Caco-2 (cell line): Measurements from ENCODE around the gene COX4I2. TPM values are rescaled to one million over a fixed set of nuclear protein-coding genes. Genes with fewer than 3 reads are reported as not detected.
"Not testable (repeated sequence)": the region's sequence is repeated elsewhere in the genome, so short reads cannot be mapped to it uniquely, and the experiment has no call there.

Experiments used
- BruUV-seq: library from RNA; stranded (reverse); fragments of 400-500 nt; replicated peaks from 2 replicates; lab custom pipeline; 2021; lab: Mats Ljungman, UMichigan
- CTCF ChIA-PET: fragments of 300-600 bp; sonication (Branson Sonifier 250); formaldehyde crosslinking; loops from one replicate; lab custom pipeline; 2022; ENCODE audit warnings: antibody characterized with exemption; lab: Charles Lee
- POLR2A ChIA-PET: fragments of 300-600 bp; sonication (Branson Sonifier 250); formaldehyde crosslinking; loops from one replicate; lab custom pipeline; 2022; ENCODE audit warnings: antibody characterized with exemption; lab: Charles Lee
- DNase-seq, 2 experiments: peaks; one replicate each; pipeline versions ENCODE4 v3.0.0 to v3.0.0-alpha.2; 2020 to 2022
- H3K27me3 ChIP-seq: replicated peaks from 2 replicates; pipeline ENCODE4 v1.6.0; 2011; ENCODE audit warnings: low read length; ENCODE audit not compliant: control insufficient read depth, insufficient read depth
- H3K36me3 ChIP-seq: 2 replicates; pipeline ENCODE4 v1.5.1; 2011; ENCODE audit warnings: low read length; ENCODE audit not compliant: control insufficient read depth, insufficient read depth
- H3K4me1 ChIP-seq: fragments of 250-450 bp; sonication (Bioruptor Pico); 2 replicates; pipeline ENCODE4 v1.5.1; 2020; ENCODE audit warnings: mild to moderate bottlenecking
- H3K4me3 ChIP-seq: 2 replicates; pipeline ENCODE4 v1.5.1; 2011; ENCODE audit warnings: low read depth, mild to moderate bottlenecking, control low read depth, low read length
- H3K9me3 ChIP-seq: fragments of 250-450 bp; sonication (Bioruptor Pico); 2 replicates; pipeline ENCODE4 v1.5.1; 2020; ENCODE audit warnings: mild to moderate bottlenecking, moderate library complexity
- H3K27ac Mint-ChIP-seq: one replicate; pipeline ENCODE4 v1.8.0; 2022; ENCODE audit warnings: mixed read lengths; ENCODE audit not compliant: unreplicated experiment
- H3K27me3 Mint-ChIP-seq: one replicate; pipeline ENCODE4 v1.8.0; 2022; ENCODE audit warnings: mixed read lengths; ENCODE audit not compliant: insufficient read depth, unreplicated experiment
- H3K36me3 Mint-ChIP-seq: one replicate; pipeline ENCODE4 v1.8.0; 2022; ENCODE audit warnings: mild to moderate bottlenecking, mixed read lengths; ENCODE audit not compliant: insufficient read depth, unreplicated experiment
- H3K4me1 Mint-ChIP-seq: one replicate; pipeline ENCODE4 v1.8.0; 2022; ENCODE audit warnings: low read depth, mixed read lengths; ENCODE audit not compliant: unreplicated experiment
- H3K4me3 Mint-ChIP-seq: one replicate; pipeline ENCODE4 v1.8.0; 2022; ENCODE audit warnings: mild to moderate bottlenecking, moderate library complexity, mixed read lengths; ENCODE audit not compliant: unreplicated experiment
- H3K9me3 Mint-ChIP-seq: one replicate; pipeline ENCODE4 v1.8.0; 2022; ENCODE audit warnings: mixed read lengths; ENCODE audit not compliant: unreplicated experiment
- intact Hi-C: fragments of 100-400 bp; cut with micrococcal nuclease; formaldehyde crosslinking; loops from one replicate; pipeline ENCODE4 v1.10.0; 2022; ENCODE audit not compliant: unreplicated experiment
- total RNA-seq: library from RNA; stranded (reverse); gene quantifications from 2 replicates; pipeline ENCODE4 v1.2.3, GENCODE V29; 2022
- TF ChIP-seq, protein P1 (sequence below), 2 experiments: fragments of 200-600 bp in 1 of 2; IDR thresholded peaks; 1 replicate in 1 of 2; 2 replicates in 1 of 2; pipeline versions ENCODE4 v1.5.1 to v1.8.0; 2011 to 2022; ENCODE audit warnings: antibody characterized with exemption in 1 of 2, control low read depth in 1 of 2, inconsistent platforms in 1 of 2, low read depth in 1 of 2, low read length in 1 of 2, mild to moderate bottlenecking in 1 of 2, moderate library complexity in 1 of 2; ENCODE audit not compliant: insufficient read depth in 1 of 2, severe bottlenecking in 1 of 2, unreplicated experiment in 1 of 2

The COX4I2 gene
- total RNA-seq, 1 experiment from 2014 or later: not detected

DNA sequence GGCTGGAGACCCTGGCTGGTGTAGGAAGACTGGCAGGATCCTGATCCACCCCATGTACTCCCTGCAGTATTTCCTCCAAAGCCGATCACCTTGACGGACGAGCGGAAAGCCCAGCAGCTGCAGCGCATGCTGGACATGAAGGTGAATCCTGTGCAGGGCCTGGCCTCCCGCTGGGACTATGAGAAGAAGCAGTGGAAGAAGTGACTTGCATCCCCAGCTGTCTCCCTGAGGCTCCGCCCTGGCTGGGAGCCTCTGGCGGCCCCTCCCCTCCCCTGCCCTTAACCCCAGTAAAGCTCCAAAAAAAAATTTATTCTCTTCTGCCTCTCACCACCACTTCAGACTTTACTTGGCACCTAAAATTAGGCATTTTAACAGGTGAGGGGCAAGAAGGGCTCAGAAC is 7.0 kb downstream of the COX4I2 start:
- TF ChIP-seq, protein P1, sequence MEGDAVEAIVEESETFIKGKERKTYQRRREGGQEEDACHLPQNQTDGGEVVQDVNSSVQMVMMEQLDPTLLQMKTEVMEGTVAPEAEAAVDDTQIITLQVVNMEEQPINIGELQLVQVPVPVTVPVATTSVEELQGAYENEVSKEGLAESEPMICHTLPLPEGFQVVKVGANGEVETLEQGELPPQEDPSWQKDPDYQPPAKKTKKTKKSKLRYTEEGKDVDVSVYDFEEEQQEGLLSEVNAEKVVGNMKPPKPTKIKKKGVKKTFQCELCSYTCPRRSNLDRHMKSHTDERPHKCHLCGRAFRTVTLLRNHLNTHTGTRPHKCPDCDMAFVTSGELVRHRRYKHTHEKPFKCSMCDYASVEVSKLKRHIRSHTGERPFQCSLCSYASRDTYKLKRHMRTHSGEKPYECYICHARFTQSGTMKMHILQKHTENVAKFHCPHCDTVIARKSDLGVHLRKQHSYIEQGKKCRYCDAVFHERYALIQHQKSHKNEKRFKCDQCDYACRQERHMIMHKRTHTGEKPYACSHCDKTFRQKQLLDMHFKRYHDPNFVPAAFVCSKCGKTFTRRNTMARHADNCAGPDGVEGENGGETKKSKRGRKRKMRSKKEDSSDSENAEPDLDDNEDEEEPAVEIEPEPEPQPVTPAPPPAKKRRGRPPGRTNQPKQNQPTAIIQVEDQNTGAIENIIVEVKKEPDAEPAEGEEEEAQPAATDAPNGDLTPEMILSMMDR (IDR thresholded peaks at IDR 0.05; ENCODE audit: insufficient read depth in 1 of 2, low read depth in 1 of 2, low read length in 1 of 2, severe bottlenecking in 1 of 2, unreplicated experiment in 1 of 2): no peak
- H3K9me3 ChIP-seq: no peaks in the 10 kb centered on the region
- BruUV-seq: no TSS peak
- Mint-ChIP-seq H3K36me3 (no peaks in the 10 kb centered on the region), H3K4me3 (no peak overlapping the region), H3K4me1 (no peaks in the 10 kb centered on the region), H3K27me3 (no peaks in the 10 kb centered on the region), H3K9me3 (no peaks in the 10 kb centered on the region), H3K27ac (no peak overlapping the region)
- POLR2A ChIA-PET: interaction anchor here (1.1 kb wide), 1 partner anchor 79 kb away, joined by 5 read pairs; no protein-coding TSS in a partner anchor
- CTCF ChIA-PET: interaction anchor here (0.6 to 1.9 kb wide), 5 partner anchors 10 to 226 kb away, joined by 3 to 10 read pairs (median 4); partner anchors contain the start of genes DUSP15 and TTLL9
- H3K4me1 ChIP-seq: no peaks in the 10 kb centered on the region
- intact Hi-C loops: no loop called here
- H3K36me3 ChIP-seq: no peaks in the 10 kb centered on the region
- no peaks in the 10 kb centered on the region for H3K27me3 ChIP-seq
- no peak overlapping the region for H3K4me3 ChIP-seq
- DNase-seq: no peak

DNA sequence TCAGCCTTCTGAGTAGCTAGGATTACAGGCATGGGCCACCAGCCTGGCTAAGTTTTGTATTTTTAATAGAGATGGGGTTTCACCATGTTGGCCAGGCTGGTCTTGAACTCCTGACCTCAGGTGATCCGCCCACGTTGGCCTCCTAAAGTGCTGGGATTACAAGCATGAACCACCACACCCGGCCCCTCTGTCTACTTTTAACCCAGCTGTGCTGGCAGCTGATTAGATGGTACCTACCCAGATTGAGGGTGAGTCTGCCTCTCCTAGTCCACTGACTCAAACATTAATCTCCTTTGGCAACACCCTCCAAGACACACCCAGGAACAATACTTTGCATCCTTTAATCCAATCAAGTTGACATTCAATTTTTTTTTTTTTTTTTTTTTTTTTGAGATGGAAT is 10.4 kb downstream of the COX4I2 start:
- CTCF ChIA-PET: interaction anchor here (0.7 to 1.9 kb wide), 6 partner anchors 13 to 86 kb away, joined by 3 to 11 read pairs (median 6); no protein-coding TSS in a partner anchor
- not testable (repeated sequence) for BruUV-seq, DNase-seq

DNA sequence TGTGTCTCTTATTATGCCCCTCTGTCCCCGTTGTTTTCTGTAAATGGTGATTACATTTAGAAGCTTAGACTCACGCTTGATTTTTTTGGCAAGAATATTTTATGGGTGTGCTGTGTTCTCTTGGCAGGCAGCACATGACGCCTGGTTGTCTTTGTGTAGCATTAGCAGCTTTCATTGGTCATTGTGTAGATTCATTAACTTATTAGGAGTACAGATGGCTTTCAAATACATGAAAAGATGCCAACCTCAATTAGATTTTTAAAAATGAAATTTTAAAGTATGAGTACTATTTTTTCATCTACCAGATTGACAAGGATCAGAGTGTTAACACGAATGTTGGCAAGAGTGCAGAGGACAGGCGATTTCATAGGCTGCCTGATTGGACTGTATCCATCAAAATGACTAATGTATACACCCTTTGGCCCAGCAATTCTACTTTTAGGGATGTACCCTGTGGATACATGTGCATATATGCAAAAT is 15.2 kb downstream of the COX4I2 start:
- Mint-ChIP-seq H3K27me3 (no peaks in the 10 kb centered on the region), H3K27ac (no peak overlapping the region), H3K9me3 (no peaks in the 10 kb centered on the region), H3K4me1 (no peaks in the 10 kb centered on the region), H3K4me3 (no peak overlapping the region), H3K36me3 (peaks cover 60% of the 10 kb centered on the region)
- no peaks in the 10 kb centered on the region for H3K9me3 ChIP-seq
- no TSS peak for BruUV-seq
- CTCF ChIA-PET: interaction anchor here (1.6 to 2.6 kb wide), 2 partner anchors 9 to 71 kb away, joined by 6 to 20 read pairs; no protein-coding TSS in a partner anchor
- DNase-seq: no peak
- H3K4me1 ChIP-seq: no peaks in the 10 kb centered on the region
- no peaks in the 10 kb centered on the region for H3K27me3 ChIP-seq
- no peak overlapping the region for H3K4me3 ChIP-seq
- intact Hi-C loops: no loop called here
- TF ChIP-seq, protein P1 (IDR thresholded peaks at IDR 0.05; ENCODE audit: insufficient read depth in 1 of 2, low read depth in 1 of 2, low read length in 1 of 2, severe bottlenecking in 1 of 2, unreplicated experiment in 1 of 2): no peak
- POLR2A ChIA-PET: no interaction called here
- H3K36me3 ChIP-seq: no peaks in the 10 kb centered on the region

More for the DNA sequence above, 10.4 kb downstream of the COX4I2 start:
- H3K4me3 ChIP-seq, H3K36me3 ChIP-seq, H3K4me1 ChIP-seq, H3K9me3 ChIP-seq, intact Hi-C loops, H3K27ac Mint-ChIP-seq, H3K27me3 ChIP-seq, H3K4me1 Mint-ChIP-seq, POLR2A ChIA-PET, H3K27me3 Mint-ChIP-seq, H3K4me3 Mint-ChIP-seq, H3K9me3 Mint-ChIP-seq: not testable (repeated sequence)
- peaks cover 18% of the 10 kb centered on the region for H3K36me3 Mint-ChIP-seq
